OCI-M2 (cell line): ENCODE measurements around the gene CD33.

Experiments used
- DNase-seq: peaks from one replicate; lab custom pipeline; 2025; ENCODE audit not compliant: unreplicated experiment; lab: John Stamatoyannopoulos, UW

The CD33 gene

DNA sequence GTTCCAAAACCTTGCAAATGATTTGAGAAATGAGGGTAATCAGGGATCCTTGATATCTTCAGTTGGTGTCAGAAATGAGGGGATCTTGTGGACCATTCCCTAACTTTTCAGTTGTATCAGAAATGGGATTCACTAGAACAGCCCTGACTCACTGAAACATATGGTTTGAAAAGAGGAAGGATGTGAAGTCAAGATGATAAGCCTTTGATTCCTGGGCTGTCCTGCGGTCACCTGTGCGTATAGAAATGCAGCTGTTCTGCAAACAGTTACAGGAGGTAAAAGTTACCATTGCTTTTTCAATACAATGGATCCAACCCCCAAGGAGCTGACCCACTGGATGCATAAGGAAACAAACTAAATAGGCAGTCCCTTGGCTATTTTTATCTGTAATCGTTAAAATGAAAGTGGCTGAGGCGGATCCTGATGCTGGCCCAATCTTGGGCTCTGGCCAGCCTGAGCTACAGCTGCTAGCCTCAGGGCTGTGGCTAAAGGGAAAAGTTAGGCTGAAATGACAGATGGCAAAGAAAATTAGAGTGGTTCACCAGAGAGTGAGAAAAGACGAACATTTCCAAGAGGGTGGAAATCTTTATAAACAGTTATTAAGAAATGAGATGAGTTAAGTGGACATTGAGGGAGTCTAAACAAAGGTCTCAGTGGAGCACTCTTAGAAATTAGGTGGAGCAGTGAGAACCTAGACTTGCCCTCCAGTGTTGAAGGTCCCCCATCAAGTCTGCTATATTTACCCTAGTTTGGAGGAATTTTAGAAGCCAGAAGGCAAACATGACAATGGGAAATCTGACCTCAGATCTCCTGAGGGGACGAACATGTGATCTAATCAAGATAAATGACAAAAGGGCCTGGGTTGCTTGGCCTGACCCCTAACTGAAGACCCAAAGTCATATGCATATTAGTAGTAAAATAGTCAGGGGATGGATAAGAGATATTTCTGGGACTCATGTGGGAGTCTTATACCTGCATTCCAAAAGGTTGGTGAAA, 33.6 kb downstream of the CD33 start:
- DNase-seq = no peak

DNA sequence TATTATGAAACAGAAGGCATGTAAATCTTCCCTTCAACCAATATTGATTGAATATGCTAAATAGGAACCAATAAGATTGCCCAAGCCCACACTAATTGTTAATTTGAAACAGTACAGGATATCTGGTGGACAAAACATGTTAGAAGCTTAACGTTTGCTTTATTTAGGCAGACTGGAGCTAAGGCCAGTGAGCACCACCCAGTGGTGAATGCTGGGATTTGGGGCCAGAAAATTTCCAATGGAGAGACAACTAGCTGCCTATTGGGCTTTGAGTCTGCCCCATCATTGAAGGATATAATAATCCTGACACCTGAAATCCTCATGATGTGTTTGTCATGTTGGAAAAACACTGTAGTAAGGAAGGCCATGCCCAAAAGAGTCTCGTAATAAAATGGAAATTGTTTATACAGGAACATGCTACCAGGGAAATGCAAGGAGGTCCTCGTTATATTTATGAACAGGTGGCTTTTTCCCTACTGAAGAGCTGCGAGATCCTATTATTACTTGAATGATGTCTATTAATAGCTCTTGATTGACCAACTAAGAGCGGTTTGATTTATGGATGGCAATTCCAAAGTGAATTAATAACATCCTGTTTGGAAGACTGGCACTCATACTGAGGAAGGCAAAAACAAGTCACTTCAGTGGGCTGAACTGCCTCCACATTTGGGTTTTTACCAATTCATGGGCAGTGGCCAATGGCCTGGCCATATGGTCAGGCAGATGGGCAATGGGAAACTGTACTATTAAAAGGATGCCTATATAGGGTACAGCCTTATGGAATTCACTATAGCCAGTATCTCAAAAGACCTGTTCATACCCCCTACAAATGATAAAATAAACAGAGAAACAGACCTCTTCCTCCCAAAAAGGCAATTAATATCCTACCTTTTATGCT, 34.7 kb downstream of the CD33 start:
- peak; percentile 20 for DNase-seq

DNA sequence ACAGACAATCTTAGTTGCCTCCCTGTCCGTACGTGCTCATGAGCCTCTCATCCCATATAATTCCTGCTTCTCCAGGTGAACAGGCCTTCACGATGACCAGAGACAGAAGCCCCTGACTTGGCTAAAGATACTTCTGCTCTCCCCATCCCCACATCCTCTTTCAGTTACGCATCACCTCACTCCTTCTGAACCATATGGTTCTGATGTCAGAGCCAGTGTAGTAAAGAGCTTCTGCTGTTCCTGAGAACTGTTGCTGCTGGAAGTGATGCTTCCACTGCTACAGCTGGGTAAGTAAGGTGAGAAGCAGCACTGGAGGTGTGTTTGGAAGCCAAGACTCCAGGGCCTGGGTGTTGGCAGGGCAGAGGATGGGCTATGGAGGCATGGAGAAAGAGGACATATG, 38.9 kb downstream of the CD33 start:
- DNase-seq = no peak

DNA sequence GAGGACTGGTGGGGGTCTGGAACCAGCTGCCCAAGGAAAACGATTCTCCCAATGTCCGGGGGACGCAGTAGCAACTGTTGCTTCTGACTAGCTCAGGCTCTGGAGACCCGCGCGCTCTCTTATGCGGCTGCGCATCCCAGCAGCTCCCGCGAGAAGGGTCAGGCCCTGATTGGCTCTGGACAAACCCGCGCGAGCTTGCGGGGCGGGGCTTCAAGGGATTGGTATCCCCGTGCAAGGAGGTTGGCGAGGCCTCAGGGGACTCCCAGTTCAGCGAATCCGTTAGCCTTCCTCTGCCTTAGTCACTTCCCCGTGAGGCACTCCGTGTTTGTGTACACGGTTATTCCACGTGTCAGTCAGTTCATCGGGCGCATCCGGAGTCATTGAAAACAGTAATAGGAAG, 46.2 kb downstream of the CD33 start:
- DNase-seq = no peak

DNA sequence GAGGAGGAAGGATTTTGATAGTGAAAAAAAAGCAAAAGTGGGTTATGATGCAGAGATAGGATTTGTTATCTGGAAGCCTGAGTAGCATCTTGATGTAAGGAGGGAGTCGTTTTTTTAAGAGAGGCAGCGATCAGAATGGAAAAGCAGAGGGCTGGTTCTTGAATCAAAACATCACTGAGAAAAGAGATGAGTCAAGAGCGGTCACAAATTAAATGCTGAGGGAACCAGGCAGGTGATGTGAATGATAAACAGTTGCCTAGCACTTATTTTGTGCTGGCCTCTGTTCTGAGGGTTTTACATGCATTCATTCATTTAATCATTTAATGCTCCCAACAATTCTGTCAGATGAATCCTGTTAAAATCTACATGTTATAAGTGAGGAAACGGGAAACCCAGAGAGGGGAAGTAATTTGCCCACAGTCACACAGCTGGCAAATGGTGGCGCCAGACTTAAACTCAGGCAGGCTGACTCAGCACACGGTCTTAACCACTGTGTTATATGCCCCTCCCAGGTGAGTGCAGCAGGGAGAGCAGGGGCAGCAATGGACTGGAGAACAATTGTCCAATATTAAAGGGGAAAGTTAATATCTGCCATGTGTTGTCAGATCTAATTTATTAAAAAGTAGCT, 47.4 kb downstream of the CD33 start:
- no peak for DNase-seq

DNA sequence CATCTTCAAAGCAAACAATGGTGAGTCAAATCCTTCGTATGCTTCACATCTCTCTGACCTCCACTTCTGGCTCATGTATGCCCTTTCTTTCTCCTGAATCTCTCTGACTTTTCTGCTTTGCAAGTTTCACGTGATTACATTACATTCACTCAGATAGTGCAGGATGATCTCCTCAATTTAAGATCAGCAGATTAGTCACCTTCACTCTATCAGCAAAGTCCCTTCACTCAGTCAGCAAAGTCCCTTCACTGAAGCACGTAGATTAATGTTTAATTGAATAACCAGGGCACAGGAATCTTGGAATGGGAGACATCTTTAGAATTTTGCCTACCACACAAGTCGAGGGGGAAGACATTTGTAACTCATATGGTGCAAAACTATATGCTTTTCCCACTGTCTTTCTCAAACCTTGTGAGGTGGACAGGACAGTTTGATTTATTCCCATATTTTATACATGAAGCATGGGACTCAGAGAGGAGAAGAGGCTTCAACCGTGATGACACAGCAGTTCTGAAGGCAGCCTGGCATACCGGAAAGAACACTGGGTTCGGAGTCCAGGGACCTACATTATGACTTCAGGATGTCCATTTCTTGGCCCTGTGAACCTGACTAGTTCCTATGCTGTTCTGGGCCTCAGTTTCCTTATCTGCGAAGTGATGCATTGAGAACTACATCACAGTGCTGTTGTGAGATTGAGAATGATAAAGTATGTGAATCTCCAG, 49.3 kb downstream of the CD33 start:
- DNase-seq = no peak

DNA sequence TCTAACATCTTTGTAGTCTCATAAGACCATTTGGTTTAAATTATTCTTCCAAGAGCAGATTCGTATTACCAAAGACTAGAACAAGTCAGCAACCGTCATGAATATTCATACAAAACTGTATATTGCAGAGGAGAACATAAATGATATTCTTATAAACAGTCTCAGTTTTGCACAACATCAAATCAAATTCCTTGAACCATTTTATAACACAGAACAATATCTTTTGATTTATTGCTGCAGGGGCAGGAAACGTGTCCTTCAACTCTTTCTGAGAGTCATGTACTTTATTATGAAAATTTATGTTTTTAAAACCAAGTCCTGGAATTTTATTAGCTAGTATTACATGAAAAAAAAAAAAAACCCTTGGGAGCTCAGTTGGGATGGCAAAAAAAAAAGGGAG, 52.2 kb downstream of the CD33 start:
- DNase-seq = no peak

DNA sequence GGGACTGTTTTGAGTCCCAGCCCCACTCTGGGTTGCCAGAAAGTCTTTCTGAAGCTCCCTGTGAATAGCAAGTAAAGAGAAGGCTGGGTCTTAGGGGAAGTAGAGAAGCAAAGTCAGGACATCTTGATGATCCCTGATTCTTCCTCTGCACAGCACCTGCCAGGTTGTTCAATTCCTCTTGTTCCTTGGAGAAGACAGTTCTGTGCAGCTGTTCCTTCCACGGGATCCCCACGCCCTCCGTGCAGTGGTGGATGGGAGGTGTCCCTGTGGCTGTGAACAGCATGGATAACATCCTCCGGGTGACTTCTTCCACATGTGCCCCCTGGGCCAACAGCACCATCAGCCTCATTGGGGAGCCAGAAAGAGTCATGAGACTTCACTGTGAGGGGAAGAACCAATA, 57.5 kb downstream of the CD33 start:
- no peak for DNase-seq

DNA sequence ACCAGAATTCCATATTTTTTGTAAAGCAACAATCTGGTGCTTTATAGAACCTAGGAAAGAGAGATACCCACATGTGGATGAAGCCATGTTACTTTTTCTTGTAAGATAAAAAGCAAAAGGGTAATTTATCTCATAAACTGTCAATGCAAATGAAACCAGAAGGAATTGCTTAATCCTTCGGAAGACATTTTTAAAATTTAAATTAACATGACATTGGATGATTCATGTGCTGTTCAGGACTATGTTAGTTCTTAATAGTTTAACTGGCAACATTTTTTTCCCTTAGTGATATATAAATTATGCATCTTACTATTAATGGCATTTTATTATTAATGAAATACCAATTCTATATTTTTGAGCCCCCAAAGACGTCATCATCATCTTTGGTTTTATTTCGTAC, 60.8 kb downstream of the CD33 start:
- DNase-seq = no peak
